DMS53 treated with DMSO at 0.1 percent for 48 hours (cell line): ENCODE measurements around the gene CCNQ.

Experiments
- DNase-seq: peaks from one replicate; lab custom pipeline; 2025; ENCODE audit not compliant: unreplicated experiment; lab: John Stamatoyannopoulos, UW

The CCNQ gene

GRCh38 chrX:153578200-153578835, 20.6 kb downstream of the CCNQ start:
- DNase-seq: no peak

- no peak for DNase-seq
Measured at GRCh38 chrX:153576961-153577360, 22.0 kb downstream of the CCNQ start.

- no peak for DNase-seq
Measured at GRCh38 chrX:153576239-153576870, 22.6 kb downstream of the CCNQ start.

- no peak for DNase-seq
Measured at GRCh38 chrX:153573984-153574383, 25.0 kb downstream of the CCNQ start.

GRCh38 chrX:153572601-153573000, 26.3 kb downstream of the CCNQ start:
- DNase-seq: no peak

- DNase-seq: no peak
Measured at GRCh38 chrX:153571534-153571908, 27.4 kb downstream of the CCNQ start.

- DNase-seq: no peak
Measured at GRCh38 chrX:153569475-153569874, 29.5 kb downstream of the CCNQ start.

- no peak for DNase-seq
Measured at GRCh38 chrX:153568451-153569011, 30.4 kb downstream of the CCNQ start.

GRCh38 chrX:153565996-153566580, 32.9 kb downstream of the CCNQ start:
- no peak for DNase-seq

GRCh38 chrX:153564047-153564606, 34.8 kb downstream of the CCNQ start:
- DNase-seq: no peak

- DNase-seq: no peak
Measured at GRCh38 chrX:153562546-153562945, 36.4 kb downstream of the CCNQ start.

- no peak for DNase-seq
Measured at GRCh38 chrX:153561337-153561736, 37.6 kb downstream of the CCNQ start.

GRCh38 chrX:153560466-153560865, 38.5 kb downstream of the CCNQ start:
- no peak for DNase-seq

- DNase-seq: no peak
Measured at GRCh38 chrX:153560000-153560399, 38.9 kb downstream of the CCNQ start.

- no peak for DNase-seq
Measured at GRCh38 chrX:153557618-153558355, 41.2 kb downstream of the CCNQ start.

GRCh38 chrX:153556767-153557166, 42.2 kb downstream of the CCNQ start:
- no peak for DNase-seq

- DNase-seq: peak; percentile 28
Measured at GRCh38 chrX:153554519-153555167, 44.3 kb downstream of the CCNQ start.

GRCh38 chrX:153551135-153551534, 47.8 kb downstream of the CCNQ start:
- DNase-seq: no peak

GRCh38 chrX:153549807-153550206, 49.1 kb downstream of the CCNQ start:
- DNase-seq: no peak

GRCh38 chrX:153549231-153549630, 49.7 kb downstream of the CCNQ start:
- no peak for DNase-seq

- no peak for DNase-seq
Measured at GRCh38 chrX:153547195-153547594, 51.7 kb downstream of the CCNQ start.
